Measurements from ENCODE around the gene TET2.

DNA sequence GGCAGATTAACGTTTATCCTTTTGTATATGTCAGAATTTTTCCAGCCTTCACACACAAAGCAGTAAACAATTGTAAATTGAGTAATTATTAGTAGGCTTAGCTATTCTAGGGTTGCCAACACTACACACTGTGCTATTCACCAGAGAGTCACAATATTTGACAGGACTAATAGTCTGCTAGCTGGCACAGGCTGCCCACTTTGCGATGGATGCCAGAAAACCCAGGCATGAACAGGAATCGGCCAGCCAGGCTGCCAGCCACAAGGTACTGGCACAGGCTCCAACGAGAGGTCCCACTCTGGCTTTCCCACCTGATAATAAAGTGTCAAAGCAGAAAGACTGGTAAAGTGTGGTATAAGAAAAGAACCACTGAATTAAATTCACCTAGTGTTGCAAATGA lies 94.8 kb downstream of the TET2 start:
- TF ChIP-seq CTCF (IDR thresholded peaks at IDR 0.05) (no peak), POLR2A (IDR thresholded peaks at IDR 0.05) (no peak)
